Stimulated activated CD8-positive, alpha-beta memory T cell treated with anti-CD3 and anti-CD28 coated beads, Interleukin-15, amount 100 ng/mL, for 24 hours (primary cell): Measurements from ENCODE around the gene MED8.
"Not testable (repeated sequence)": the region's sequence is repeated elsewhere in the genome, so short reads cannot be mapped to it uniquely, and the experiment has no call there.

ENCODE experiments used
- DNase-seq: peaks from one replicate; pipeline ENCODE4 v3.0.0-alpha.2; 2020; ENCODE audit warnings: low read depth

The MED8 gene

GRCh38 chr1:43421976-43422750, 32.6 kb upstream of the MED8 start:
- DNase-seq = no peak

GRCh38 chr1:43421396-43421795, 31.8 kb upstream of the MED8 start:
- DNase-seq = no peak

GRCh38 chr1:43420874-43421273, 31.3 kb upstream of the MED8 start:
- no peak for DNase-seq

- DNase-seq = no peak
Measured at GRCh38 chr1:43419627-43420425, 30.2 kb upstream of the MED8 start.

GRCh38 chr1:43418858-43419257, 29.3 kb upstream of the MED8 start:
- no peak for DNase-seq

DNA sequence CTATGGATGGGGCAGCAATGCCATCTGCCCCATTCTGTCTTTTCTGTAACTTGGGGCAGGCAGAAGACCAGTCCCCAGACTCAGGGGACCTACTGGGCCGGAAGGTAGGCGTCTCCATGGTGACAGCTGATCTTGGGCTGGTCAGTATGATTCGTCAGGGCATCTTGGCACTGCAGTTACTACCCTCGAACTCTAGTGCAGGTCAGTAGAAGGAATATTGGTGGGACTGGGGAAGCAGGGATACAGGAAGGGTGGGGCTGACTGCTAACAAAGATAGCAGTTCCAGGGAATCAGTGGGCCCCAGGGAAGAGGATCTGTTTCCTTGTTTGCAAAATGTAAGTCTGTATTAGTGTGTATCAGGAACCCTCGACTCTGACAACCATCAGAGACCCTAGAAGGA, 26.3 kb upstream of the MED8 start:
- no peak for DNase-seq

GRCh38 chr1:43414634-43415223, 25.1 kb upstream of the MED8 start:
- DNase-seq = peak; percentile 18

GRCh38 chr1:43413426-43413825, 23.8 kb upstream of the MED8 start:
- not testable (repeated sequence) for DNase-seq

GRCh38 chr1:43410571-43410970, 21.0 kb upstream of the MED8 start:
- no peak for DNase-seq

GRCh38 chr1:43405876-43406234, 16.3 kb upstream of the MED8 start:
- DNase-seq = no peak

DNA sequence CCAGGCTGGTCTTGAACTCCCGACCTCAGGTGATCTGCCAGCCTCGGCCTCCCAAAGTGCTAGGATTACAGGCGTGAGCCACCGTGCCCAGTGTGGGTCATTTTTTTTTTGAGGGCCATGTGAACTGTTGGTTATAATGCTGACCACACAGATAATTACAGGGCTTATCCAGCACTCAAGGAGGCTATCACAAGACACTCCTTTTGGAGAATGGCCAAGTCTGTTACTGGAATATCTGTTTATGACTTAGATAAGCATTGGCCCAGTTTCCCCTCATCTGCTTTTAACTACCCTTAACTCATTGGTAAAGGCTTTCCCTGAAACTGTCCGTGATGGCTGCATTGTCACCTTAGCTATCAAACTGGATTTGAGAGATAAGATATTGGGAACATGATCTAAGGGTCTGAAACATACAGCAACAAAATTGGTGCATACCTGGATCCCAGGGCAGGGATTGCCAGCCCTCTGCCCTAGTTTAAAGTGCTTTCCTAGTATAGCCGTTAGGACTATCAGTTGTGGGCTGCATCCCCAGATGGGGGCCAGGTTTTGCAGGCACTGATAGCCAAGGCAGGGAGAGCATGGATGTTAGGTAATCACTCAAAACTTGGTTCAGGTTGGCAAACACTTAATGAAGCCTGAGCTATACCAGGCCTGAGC, 15.7 kb upstream of the MED8 start:
- DNase-seq = no peak

GRCh38 chr1:43404353-43404752, 14.8 kb upstream of the MED8 start:
- DNase-seq = no peak

GRCh38 chr1:43402089-43402865, 12.7 kb upstream of the MED8 start:
- DNase-seq = no peak

DNA sequence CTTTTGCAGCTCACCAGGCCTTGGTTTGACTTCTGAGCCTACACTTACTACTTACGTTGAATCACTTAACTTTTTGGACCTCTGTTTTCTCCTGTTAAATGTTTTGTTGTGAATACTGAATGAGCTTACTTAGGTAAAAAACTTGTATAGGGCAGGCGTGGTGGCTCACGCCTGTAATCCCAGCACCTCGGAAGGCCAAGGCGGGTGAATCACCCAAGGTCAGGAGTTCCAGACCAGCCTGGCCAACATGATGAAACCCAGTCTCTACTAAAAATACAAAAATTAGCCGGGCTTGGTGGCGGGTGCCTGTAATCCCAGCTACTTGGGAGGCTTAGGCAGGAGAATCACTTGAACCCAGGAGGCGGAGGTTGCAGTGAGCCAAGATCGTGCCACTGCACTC, 10.8 kb upstream of the MED8 start:
- not testable (repeated sequence) for DNase-seq

DNA sequence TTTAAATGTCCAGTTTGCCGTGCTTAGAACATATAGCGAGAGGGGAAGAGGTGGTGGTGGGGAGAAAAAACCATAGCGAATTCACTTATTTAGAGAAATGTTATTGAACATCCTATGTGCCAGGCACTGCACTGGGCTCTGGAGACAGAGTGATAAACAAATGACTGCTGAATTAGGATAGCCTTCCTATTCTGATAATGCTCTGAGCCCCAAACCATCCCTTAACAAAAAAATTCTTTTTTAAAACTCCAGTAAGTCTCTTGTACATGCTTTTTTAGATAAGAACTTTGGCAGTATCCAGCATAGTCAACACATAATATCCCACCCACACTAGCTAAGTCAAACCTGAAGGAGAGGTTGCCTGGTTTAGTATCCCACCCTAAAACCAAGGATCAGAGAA, 8.6 kb upstream of the MED8 start:
- DNase-seq = no peak

DNA sequence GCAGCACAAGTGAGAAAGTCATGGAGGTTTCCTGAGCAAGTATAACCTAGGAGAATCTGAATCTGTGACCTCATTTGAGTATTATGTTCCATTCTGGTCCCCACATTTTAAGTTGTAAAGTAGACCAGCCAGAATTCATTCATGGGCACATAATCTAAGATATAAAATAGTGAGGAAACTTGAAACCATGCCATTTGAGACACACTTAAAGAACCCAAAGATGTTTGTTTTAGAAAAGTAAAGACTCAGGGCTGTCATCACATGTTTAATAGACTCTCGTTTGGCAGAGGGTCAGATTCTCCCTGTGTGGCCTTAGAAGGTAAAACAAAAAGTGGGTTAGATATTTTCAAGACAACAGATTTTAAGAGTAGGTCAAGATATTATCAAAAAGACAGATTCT, 6.5 kb upstream of the MED8 start:
- no peak for DNase-seq

- DNase-seq = no peak
Measured at GRCh38 chr1:43395523-43395922, 5.9 kb upstream of the MED8 start.

- no peak for DNase-seq
Measured at GRCh38 chr1:43392702-43393101, 3.1 kb upstream of the MED8 start.

DNA sequence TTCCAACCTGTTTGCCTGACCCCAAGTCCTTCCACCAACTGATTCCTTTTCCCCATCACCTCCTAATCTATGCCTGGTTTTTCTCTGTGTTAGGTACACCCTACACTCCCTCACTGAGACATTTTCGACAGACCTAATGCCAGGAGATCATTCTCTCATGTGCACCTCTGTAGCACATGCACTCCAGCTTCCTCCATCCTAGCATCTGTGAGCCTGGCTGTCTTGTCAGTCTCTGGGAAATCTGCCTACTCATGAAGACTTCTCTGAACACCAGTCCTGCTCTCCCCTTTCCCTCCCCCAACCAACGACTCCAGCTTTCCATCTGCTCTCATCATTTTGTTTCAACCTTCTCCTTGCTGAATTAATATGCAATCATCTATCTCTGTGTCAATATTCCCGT, 987 bp downstream of the MED8 start:
- DNase-seq = no peak

DNA sequence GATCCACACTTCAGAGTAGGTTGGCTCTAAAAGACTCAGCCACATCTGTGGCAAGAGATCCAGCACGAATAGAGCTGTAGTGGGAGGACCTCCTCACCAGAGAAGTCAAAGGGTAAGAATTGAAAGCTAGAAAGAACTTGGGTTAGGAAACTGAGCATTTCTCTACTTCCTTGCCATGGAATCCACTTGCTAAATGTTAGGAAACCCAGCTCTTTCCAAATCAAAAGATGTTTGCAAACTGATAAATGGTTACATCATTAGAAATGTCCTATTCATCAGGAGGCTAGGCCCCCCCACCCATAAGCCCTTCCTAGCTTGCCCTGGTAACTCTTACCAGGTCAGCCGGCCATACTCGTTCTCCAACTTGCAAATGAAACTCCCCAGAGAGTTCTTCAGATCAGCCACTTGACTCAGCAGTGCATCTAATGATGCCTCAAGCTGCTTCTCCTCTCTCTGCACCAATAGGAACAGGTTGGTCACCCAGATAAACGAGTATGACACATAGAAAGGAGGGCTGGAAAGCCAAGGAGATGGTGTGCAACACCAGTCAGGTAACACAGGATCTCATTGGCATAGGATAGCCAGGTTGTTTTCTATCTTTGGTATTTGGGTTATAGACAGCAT, 1.5 kb downstream of the MED8 start:
- DNase-seq = no peak

- DNase-seq = no peak
Measured at GRCh38 chr1:43386676-43387075, 2.9 kb downstream of the MED8 start.
